HG02970 (cell line): Measurements from ENCODE around the gene PPP1R12B.
A peak's percentile ranks its signal among the peaks of the same experiment; 100 is the strongest.
"Not testable (repeated sequence)": the region's sequence is repeated elsewhere in the genome, so short reads cannot be mapped to it uniquely, and the experiment has no call there.

Experiments used
- ATAC-seq: cut with Tn5 transposase; IDR thresholded peaks from one replicate; pipeline ENCODE4 v1.9.1; 2021; ENCODE audit warnings: mild to moderate bottlenecking, moderate library complexity, moderate number of reproducible peaks; ENCODE audit not compliant: unreplicated experiment, low FRiP score

Gene PPP1R12B

DNA sequence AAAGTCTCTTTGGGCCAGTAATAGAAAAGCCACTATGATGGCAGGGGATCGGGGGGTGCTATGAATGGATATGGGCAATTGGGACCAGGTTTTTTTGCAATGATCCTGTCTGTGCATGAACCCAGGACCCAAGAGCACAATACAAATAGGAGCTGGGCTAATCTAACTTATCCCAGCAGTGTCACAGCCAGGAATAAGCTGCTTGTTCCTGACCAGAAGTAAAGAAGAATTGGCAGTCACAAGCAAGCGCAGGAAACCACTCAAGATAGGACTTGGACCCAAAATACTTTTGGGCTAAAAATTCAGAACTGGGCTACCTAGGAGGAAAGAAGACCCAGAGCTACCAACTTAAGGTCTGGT lies 172.3 kb downstream of the PPP1R12B start:
- ATAC-seq, result not testable (repeated sequence)

- ATAC-seq, result not testable (repeated sequence)
These were observed 173.0 kb downstream of the PPP1R12B start for GRCh38 chr1:202521484-202521883.

DNA sequence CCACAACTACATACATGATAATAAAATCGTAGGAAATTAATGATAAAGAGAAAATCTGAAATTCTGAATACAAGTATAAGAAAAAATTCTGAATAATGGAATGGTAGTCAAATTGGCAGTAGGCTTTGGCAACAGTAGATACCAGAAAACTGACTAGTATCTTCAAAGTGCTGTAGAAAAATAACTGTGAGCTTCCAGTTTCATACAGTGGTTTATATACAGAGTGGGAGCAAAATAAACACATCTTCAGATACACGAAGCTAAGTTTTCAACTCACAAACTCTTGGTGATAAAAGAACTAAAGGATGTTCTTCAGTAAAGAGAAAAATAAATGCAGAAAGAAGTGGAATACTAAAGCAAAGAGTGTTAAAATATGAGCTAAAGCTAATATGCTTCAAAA lies 173.4 kb downstream of the PPP1R12B start:
- no peak for ATAC-seq

- ATAC-seq, result not testable (repeated sequence)
These were observed 177.6 kb downstream of the PPP1R12B start for GRCh38 chr1:202526056-202526455.

GRCh38 chr1:202528096-202528722 lies 179.7 kb downstream of the PPP1R12B start:
- not testable (repeated sequence) for ATAC-seq

GRCh38 chr1:202530686-202531085 lies 182.2 kb downstream of the PPP1R12B start:
- not testable (repeated sequence) for ATAC-seq

- ATAC-seq, result no peak
These were observed 182.9 kb downstream of the PPP1R12B start for GRCh38 chr1:202531472-202531811.

DNA sequence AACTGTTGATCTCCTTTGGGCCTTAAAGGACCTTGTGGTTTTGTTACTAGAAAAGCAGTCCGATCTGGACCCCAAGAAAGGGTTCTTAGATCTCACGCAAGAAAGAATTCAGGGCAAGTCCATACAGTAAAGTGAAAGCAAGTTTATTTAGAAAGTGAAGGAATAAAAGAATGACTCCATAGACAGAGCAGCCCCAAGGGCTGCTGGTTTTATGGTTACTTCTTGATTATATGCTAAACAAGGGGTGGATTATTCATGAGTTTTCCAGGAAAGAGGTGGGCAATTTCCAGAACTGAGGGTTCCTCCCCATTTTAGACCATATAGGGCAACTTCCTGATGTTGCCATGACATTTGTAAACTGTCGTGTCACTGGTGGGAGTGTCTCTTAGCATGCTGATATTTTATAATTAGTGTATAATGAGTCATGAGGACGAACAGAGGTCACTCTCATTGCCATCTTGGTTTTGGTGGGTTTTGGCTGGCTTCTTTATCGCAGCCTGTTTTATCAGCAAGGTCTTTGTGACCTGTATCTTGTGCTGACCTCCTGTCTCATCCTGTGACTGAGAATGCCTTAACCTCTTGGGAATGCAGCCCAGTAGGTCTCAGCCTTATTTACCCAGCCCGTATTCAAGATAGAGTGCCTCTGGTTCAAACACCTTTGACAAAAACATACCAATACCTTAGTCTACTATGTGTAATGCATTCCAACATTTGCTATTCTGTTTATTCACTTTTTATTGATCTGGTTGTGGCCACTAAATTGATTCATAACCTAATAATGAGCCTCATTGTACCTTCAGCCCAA lies 183.5 kb downstream of the PPP1R12B start:
- not testable (repeated sequence) for ATAC-seq

GRCh38 chr1:202539166-202539574 lies 190.7 kb downstream of the PPP1R12B start:
- not testable (repeated sequence) for ATAC-seq

DNA sequence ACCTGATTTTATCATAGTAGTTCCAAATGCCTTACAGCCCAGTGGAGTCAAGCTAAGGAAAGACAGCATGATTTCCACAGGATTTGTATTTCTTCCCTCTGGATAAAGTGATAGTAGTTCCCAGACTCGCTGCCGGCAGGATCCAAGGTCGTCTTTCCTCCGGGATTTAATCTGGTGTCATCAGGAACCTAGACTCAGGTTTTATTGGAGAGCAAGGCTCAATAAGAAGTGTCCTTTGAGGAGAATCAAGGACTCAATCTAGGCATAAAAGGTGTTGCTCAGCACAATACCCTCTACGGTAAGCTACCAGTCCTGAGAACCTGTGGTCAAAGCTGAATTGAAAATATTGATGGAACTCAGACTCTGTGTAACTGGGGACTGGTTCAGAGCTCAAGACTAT lies 191.1 kb downstream of the PPP1R12B start:
- not testable (repeated sequence) for ATAC-seq

DNA sequence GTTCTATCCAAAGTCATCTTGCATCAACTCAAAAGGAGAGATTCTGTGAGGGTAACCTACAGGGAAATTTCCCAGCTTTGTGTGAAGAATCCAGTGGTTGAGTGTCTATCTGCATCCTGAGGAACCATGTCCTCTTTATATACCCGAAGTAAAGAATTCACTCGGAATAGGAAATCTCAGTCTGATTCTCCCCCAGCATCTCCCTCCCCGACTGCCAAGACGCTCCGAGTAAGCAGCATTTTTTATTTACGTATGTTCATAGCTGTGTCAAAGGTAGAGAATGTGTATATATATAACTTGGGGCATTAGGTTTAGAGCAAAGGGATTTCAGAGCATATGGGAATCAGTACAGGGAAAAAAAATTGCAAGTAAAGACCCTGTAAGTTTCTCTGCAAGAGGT lies 191.5 kb downstream of the PPP1R12B start:
- ATAC-seq, result no peak

DNA sequence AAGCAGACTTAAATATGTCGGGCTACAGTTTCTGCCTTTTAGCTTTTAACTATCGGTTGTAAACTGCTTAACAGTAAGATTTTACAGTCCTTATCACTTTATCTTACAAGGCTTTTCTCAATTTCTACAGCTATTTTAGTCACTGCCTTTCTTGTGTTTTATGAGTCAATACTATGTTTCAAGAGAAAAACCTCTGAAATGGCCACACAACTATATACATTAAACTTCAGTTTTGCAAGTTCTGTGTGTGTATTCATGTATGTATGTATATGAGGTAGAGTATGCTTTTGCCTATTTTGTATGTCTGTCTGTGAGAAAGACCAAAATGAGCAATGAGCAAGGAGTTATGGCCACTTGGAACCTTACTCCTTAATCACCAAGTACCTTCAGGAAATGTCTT lies 191.9 kb downstream of the PPP1R12B start:
- no peak for ATAC-seq

DNA sequence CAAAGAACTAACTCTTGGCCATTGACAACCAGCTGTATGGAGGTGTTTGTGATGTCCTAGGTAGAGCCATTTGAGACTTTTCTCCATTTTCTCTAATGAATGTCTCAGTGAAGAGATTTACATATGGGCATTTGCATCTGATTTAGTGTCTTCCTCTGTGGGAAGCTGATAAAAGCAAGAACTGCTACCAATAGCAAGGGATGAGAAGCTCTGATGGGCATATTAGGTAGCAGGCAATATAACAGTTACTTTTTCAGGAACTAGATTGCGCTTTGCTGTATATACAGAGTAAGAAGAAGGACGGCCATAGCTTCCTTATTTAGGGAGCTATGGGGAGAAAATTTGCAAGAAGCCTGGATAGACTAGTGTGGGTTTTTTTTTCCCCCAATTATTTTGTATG lies 192.4 kb downstream of the PPP1R12B start:
- ATAC-seq, result not testable (repeated sequence)

GRCh38 chr1:202542415-202542814 lies 193.9 kb downstream of the PPP1R12B start:
- not testable (repeated sequence) for ATAC-seq

DNA sequence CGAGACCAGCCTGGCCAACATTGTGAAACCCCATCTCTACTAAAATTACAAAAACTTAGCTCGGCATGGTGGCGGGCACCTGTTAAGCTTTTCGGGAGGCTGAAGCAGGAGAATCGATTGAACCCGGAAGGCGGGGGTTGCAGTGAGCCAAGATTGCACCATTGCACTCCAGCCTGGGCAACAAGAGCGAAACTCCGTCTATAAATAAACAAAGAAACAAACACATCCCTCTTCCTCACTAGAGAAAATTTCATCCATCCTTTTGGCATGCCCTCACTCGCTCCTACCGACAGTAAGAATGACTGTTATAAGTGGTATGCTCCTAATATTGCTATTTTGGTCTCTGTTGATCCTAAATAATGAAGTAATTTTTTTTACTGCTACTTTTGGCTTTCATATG lies 195.0 kb downstream of the PPP1R12B start:
- not testable (repeated sequence) for ATAC-seq

- not testable (repeated sequence) for ATAC-seq
These were observed 196.4 kb downstream of the PPP1R12B start for GRCh38 chr1:202544766-202545449.

DNA sequence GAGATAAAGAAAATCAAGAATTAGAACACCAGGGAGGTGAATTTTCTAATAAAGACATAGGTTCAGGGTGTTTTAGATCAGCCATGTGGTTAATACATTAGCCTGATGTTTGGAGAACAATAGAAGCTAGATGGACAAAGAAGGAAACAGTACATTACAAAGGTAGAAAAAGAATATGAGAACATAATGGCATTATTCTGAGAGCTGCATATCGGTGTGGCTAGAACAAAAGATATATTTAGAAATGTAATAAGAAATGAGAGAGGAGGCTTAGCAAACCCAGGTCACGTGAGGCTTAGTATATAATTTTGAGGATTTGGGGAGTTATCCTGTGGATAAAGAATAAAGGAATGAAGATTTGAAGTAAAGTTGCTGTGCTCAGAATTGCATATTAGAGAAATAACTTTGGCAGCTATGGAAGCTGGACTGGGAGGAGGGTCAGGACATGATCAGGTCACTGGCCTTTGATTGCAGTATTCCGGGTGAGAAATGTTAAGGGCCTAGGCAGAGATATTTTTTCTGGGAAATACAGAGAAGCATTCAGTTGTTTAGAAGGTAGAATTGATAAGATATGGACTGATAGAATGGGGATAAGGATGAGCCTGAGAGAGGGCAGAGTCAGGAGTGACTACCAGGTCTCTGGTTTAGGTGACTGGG lies 197.3 kb downstream of the PPP1R12B start:
- not testable (repeated sequence) for ATAC-seq

GRCh38 chr1:202546377-202546776 lies 197.9 kb downstream of the PPP1R12B start:
- ATAC-seq, result not testable (repeated sequence)

DNA sequence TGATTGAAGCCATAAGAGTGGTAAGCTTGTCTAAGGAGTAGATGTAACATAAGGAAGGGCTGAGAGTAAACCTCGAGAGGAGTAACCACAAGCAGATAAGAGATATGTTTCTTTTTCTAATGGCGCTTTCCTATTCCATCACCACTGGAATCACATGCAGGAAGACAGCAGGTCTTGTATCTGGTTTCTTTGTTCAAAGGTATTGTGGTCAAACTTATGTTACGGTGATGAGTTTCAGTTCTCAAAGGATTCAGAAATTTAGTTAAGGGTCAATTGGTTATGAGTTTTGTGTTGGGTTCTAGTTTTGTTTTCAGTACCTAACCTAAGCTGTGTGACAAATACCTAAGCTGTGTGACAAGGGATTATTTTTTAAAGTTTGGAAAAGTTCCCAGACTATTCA lies 198.3 kb downstream of the PPP1R12B start:
- peak; percentile 65 for ATAC-seq

DNA sequence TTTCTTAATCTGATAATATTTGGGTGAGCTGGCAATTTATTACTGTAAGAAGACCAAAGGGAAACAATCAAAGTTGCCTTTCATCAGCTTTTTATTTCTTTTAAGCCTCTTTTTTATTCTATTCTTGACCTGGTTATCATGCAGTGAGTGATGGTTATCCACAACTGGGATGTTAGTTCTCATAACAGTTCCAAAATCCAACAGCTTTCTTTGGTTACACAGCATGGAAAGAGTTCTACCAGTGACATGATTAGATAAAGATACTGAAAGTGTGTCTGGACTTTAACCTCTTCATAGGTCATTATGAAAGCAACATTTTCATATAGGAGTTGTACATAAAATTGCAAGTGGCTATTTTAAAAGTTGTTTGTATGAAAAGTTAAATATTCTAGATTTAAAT lies 198.7 kb downstream of the PPP1R12B start:
- no peak for ATAC-seq

GRCh38 chr1:202550088-202550487 lies 201.6 kb downstream of the PPP1R12B start:
- ATAC-seq, result not testable (repeated sequence)
